ENCODE data around the gene MAP3K14. TPM values are rescaled to one million over a fixed set of nuclear protein-coding genes. Genes with fewer than 3 reads are reported as not detected.

Gene MAP3K14
- total and polyA plus RNA-seq, 2 of the 4 experiments (the other 2 are of a cell fraction) = 4.1 to 21.7 TPM

GRCh38 chr17:45251931-45252330 lies 64.9 kb downstream of the MAP3K14 start:
- H3K4ac ChIP-seq (ENCODE audit: low read depth, low read length) = no peak overlapping the region
- no peak overlapping the region for H3K4me2 ChIP-seq (ENCODE audit: low read depth, low read length)
- in situ Hi-C loops (cut with MboI; ENCODE audit: low sequenced_read_pairs) = no loop called here
- H2BK120ac ChIP-seq (ENCODE audit: low read depth, low read length) = no peak overlapping the region
- ATAC-seq (ENCODE audit: low read depth) (no peak), DNase-seq (no peak)
- H3K36me3 ChIP-seq (ENCODE audit: control insufficient read depth, insufficient read depth, low read length) = no peaks in the 10 kb centered on the region
- H3K4me3 ChIP-seq (ENCODE audit: insufficient read depth, low read depth, low read length) = no peak overlapping the region
- H4K8ac ChIP-seq (ENCODE audit: low read depth in 2 of 2, low read length in 2 of 2) = no peak overlapping the region
- H2BK15ac ChIP-seq (ENCODE audit: low read depth, low read length) = no peak overlapping the region
- no peak overlapping the region for H2BK20ac ChIP-seq (ENCODE audit: low read depth, low read length)
- H3K27me3 ChIP-seq (ENCODE audit: control insufficient read depth, insufficient read depth, low read length) = no peaks in the 10 kb centered on the region
- H3K9me3 ChIP-seq (ENCODE audit: control insufficient read depth, insufficient read depth, low read length) = no peaks in the 10 kb centered on the region
- no peak overlapping the region for H3K56ac ChIP-seq (ENCODE audit: extremely low read depth, insufficient read depth, low read length)
- peaks cover 0 to under 1% of the 10 kb centered on the region in 2 experiments; a peak in 1 of 4 replicates for H3K79me1 ChIP-seq (ENCODE audit: low read depth in 1 of 2, low read length in 2 of 2)
- intact Hi-C loops (cut with micrococcal nuclease) = no loop called here
- peaks cover 5% of the 10 kb centered on the region for H4K20me1 ChIP-seq (ENCODE audit: insufficient read depth, low read length)
- no peaks in the 10 kb centered on the region for H3K9me1 ChIP-seq (ENCODE audit: insufficient read depth, low read length)
- H3K9ac ChIP-seq (ENCODE audit: low read depth, low read length) = no peak overlapping the region
- POLR2A ChIA-PET (ENCODE audit: unreplicated experiment) = interaction anchor here (0.6 kb wide), 1 partner anchor 8 kb away, joined by 3 read pairs; no protein-coding TSS in a partner anchor
- no peak overlapping the region for H3K14ac ChIP-seq (replicated peaks; ENCODE audit: low read depth, low read length)
- H2AK5ac ChIP-seq (ENCODE audit: low read depth, low read length) = no peak overlapping the region
- H4K91ac ChIP-seq (ENCODE audit: insufficient read depth, low read depth, low read length) = no peak overlapping the region
- no CpG with 5 or more reads among the region's 7 CpGs for WGBS, 2 experiments (ENCODE audit: extremely low coverage in 2 of 2, insufficient read length in 1 of 2)
- no peak overlapping the region for H3K27ac ChIP-seq (ENCODE audit: insufficient read depth, low read length)
- H3K4me1 ChIP-seq (ENCODE audit: control insufficient read depth, insufficient read depth, low read length) = no peaks in the 10 kb centered on the region
- TF ChIP-seq, protein P1, sequence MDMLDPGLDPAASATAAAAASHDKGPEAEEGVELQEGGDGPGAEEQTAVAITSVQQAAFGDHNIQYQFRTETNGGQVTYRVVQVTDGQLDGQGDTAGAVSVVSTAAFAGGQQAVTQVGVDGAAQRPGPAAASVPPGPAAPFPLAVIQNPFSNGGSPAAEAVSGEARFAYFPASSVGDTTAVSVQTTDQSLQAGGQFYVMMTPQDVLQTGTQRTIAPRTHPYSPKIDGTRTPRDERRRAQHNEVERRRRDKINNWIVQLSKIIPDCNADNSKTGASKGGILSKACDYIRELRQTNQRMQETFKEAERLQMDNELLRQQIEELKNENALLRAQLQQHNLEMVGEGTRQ (IDR thresholded peaks at IDR 0.05; ENCODE audit: low read depth, low read length) = no peak
- TF ChIP-seq SMC3 (IDR thresholded peaks at IDR 0.05; ENCODE audit: low read depth, low read length) (no peak), BHLHE40 (IDR thresholded peaks at IDR 0.05; ENCODE audit: low read depth, low read length) (no peak), NFE2L2 (IDR thresholded peaks at IDR 0.05; ENCODE audit: low read depth, low read length) (no peak)
- no peak overlapping the region for H4K5ac ChIP-seq (ENCODE audit: low read depth, low read length)
- no peak overlapping the region for H2AK9ac ChIP-seq (replicated peaks; ENCODE audit: low read depth, low read length, poor library complexity)
- no peak overlapping the region for H2BK5ac ChIP-seq (ENCODE audit: low read depth, low read length, poor library complexity, severe bottlenecking)
- H2AFZ ChIP-seq (replicated peaks; ENCODE audit: low read length, poor library complexity) = no peak overlapping the region
- CTCF ChIA-PET = no interaction called here
- dilution Hi-C loops (cut with HindIII; ENCODE audit: low sequenced_read_pairs, unreplicated experiment) = no loop called here
- H3K23ac ChIP-seq (ENCODE audit: low read depth, low read length) = no peak overlapping the region
- BruUV-seq (replicated peaks) = no TSS peak
- no peak overlapping the region for H3K18ac ChIP-seq (ENCODE audit: low read depth, low read length)
